Stimulated activated CD8-positive, alpha-beta memory T cell treated with anti-CD3 and anti-CD28 coated beads, Interleukin-15, amount 100 ng/mL, for 1 hour (primary cell): ENCODE measurements around the gene TBX15.
"Not testable (repeated sequence)": the region's sequence is repeated elsewhere in the genome, so short reads cannot be mapped to it uniquely, and the experiment has no call there.

Experiments
- DNase-seq: peaks from one replicate; pipeline ENCODE4 v3.0.0-alpha.2; 2020; ENCODE audit warnings: low read depth

The TBX15 gene

DNA sequence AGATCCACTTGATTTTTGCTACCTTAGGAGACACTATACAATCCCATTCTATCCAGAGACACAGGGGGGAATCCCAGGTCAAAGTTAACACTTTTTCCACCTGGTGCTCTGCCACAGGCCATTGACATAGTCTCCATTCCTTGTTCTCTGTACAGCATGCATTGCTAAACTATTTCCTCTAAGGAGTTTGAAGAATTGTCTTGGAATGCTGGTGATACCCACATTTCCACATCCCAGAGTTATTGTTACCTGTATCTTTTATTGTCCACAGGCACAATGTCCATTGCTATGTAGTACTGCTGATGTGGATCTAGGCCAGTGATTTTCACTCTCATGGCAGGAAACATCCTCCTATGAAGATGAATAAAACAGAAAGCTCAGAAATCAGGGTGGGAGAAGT lies 61.9 kb downstream of the TBX15 start:
- DNase-seq = no peak

DNA sequence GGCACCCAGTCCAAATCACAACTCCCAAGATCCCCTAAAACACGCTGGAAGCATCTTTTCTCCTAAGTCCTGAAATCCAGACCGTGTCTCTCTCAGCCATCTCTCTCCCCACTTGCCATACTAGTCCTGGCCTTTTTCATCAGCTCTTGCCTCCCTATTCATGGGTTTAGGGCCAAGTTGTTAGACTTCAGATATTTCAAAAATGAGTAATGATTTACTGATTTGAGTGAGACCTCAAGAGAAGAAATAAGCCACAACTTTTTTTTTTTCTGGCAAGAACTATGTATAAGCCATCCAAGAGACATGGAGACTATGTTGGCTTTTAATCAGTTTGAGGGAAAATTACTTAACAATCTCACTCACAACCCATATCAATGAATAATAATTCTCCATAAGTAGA lies 62.5 kb downstream of the TBX15 start:
- no peak for DNase-seq

DNA sequence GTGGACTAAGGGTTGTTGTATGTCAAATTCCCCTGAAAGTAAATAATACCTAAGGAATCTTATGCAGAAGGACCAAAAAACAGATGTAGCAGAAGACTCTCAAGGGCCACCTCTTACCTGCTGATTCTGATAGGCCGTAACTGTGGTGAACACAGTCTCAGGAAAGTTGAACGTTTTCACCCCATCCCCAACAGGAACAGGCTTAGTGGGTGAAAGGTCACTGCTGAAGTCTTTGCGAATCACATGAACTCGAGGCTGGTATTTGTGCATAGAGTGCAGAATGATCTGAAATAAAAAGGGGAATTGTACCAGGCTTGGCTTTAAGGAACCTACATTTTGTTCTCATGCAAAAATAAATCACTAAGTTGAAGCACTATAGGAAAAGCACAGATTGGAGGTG lies 64.8 kb downstream of the TBX15 start:
- no peak for DNase-seq

DNA sequence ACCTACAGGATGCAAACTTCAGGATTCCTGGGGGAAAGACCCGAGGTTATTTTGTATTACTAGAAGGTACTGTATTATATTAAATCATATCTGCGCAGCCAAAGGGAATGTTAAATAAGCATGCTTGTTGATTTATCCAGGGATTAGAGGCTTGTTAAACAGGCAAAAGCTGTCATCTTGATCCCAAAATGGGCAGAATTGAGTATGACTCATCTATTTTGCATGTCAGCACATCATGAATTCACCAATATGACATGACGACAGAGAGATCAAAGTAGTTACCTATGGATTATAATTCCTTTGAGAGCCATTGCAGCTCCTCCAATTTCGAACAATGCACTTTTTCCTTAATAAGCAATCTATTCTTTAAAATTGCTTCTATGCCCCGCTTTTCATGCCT lies 66.1 kb downstream of the TBX15 start:
- no peak for DNase-seq

DNA sequence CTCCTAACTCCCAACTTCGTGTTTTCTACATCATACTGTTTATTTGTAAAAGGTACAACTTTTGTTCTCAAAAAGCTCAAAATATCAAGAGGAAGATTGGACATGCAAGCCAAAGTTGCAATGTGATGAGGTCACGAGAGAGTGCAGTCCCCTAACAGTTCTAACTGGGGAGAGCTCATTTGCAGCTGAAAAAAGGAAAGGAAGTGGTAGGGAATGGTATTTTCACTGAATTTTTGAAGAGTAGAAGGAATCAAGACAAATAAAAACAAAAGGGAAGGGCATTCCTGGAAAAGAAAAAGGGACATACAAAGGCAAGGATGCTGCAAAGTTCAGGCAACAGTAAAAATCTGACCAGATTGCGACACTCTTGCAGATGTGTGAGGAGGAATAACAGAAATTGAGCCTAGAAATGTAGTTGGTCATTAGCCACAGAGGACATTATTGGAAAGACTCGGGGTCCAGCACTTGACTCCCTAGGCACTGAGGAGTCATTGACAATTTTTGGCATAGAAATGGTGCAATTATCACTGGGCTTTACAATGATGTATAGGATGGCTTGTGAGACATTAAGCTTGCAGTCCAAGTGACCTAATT lies 67.9 kb downstream of the TBX15 start:
- no peak for DNase-seq

DNA sequence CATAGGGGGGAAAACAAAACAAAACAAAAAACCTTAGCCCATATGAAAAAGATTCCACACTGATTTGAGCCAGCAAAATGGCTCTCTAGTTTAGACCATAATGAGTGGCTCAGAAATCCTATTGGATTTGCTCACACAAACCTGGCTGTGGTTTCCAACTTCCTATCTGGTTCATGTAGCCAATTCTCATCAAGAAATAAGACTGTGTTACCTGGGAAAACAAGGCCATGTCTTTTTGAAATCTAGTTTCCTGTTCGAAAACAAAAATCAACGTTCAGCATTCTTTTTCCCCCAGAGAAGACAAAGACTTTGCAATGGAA lies 69.2 kb downstream of the TBX15 start:
- DNase-seq = no peak

DNA sequence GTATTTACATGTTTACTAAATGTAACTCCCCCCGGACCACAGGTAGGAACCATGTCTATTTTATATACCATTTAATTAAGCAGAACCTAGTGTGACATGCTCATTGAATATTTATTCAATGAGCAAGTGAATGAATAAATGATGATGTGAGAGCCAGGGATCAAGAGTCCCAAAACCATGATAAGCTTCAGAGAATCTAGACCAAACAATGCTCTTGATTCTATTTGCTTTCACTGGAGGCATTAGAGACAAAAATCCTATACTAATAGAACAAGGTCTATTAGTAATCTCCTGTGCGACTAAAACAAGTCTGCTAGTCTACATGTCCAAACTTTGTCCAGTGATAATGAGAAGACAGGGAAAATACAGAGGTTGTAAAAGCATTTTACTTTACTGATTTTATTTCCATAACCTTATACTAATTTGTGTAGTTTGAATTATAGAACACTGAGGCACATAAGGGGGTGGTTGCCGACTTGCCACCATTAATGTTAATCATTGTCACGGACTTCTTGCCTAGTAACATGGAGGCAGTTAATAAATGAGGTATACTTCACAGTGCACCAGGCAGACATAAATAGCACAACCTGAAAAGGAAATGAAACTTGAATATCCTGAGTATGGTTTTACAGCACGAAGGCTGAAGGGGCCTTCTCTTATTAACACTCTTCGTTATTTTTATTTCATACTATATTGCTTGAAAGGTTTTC lies 69.8 kb downstream of the TBX15 start:
- no peak for DNase-seq

DNA sequence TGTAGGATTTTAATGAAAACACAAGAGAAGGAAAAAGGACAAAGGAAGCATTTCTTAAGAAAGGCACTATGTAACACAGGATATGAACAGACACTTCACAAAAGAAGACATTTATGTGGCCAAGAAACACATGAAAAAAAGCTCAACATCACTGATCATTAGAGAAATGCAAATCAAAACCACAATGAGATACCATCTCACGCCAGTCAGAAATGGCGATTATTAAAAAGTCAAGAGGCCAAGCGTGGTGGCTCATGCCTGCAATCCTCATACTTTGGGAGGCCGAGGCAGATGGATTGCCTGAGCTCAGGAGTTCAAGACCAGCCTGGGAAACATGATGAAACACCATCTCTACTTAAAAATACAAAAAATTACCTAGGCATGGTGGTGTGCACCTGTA lies 71.8 kb downstream of the TBX15 start:
- not testable (repeated sequence) for DNase-seq

DNA sequence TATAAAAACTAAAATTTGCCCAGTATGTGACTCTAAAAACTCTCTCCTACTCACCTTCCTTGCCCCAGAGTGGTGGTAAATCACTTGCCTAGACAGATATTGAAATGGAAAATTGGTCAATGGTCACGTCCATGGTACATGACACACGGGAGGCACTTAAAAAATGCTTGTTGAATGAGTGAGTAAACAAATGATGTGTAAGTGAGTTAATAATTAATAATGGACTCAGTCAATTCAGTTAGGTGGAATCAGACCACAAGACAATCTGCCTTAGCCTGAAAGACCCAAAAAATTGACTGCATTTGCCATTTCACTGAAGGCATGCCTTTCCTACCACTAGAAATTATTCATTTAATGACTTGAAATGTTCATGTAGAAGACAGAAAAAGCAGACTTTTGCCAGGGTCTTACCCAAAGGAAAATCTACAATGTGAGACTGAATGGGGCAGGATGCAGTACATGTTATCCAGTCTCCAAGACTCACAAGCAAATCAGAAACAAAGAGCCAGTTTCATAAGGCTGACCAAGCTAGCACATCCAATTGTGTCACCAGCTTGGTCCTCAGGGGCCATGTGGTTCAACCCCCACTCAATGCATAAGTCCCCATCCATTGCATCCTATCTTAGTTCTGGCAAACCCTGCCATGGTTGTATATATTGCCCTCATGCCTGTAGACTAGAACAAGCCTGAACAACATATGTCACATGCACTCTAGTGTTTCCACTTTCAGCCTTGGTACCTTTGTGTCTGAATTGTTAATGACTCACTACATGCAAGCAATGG lies 73.6 kb downstream of the TBX15 start:
- DNase-seq = no peak

DNA sequence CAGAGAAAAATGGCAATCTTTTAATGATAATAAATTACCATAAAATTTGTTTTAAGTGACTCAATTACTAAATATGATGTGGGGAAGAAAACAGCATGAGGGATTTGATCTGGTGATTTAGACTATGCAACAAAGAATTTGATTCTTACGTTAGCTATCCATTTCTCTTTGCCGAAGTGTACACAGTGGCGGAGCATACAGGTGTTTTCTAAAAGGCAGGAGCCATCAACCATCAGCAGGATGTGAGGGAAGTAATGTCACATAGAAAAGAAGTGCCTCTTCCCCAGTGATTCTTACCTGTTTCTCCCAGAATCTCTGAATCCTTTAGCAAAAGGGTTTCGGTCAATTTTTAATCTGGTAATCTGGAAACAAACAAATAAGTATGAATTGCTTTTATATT lies 74.3 kb downstream of the TBX15 start:
- DNase-seq = no peak

DNA sequence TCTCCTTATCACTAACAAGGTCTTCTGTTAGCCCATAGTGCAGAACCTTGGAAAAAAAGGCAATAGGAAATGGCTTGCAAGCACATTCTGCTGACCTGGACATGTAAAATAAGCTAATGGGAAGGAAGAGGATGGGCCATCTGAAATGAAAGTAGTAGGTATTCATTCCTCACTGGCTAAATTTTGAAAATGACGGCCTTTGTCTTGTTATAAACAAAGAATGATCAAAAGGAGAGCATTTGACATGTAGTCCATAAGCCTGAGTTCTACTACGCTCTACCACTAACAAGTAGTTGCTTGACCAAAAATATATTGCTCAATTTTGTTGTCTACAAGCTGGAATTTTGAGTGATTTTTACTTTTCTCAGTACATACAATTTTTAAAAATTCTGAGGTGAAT lies 75.6 kb downstream of the TBX15 start:
- no peak for DNase-seq

DNA sequence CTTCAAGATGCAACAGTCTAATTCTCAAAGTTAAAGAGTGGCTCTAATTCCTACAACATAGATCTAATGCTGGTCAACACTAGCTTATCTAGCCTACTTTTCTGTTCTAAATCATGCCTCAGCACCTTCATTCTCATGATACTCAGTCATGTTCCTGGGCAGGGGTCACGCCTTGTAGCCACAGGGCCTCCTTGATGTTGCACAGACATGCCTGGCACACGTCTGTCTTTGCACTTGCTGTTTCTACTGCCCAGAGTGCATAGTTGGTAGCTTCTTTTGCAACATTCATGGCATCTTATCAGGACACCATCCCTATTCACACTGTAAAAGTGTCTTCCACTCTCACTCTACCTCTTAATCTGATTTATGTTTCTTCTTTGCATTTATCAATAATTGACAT lies 76.6 kb downstream of the TBX15 start:
- no peak for DNase-seq

DNA sequence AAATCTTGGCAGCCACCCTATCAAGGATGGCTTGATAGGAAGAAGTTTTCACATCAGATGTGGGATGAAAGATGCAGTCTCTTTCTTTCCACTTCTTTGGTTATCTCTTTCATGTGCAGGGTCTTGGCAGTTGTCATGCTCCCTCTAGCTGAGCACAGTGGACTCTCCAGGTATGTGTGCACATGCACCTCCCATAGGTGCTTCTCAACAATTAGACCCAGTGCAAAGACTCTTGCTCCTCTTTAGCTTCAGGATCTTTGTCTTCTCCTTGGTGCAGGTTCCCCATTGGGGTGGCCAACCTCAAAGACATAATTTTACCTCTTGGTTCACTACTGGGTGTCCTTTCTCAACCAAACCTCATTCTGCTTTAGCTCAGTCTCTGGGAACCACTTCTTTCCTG lies 80.7 kb downstream of the TBX15 start:
- DNase-seq = no peak

DNA sequence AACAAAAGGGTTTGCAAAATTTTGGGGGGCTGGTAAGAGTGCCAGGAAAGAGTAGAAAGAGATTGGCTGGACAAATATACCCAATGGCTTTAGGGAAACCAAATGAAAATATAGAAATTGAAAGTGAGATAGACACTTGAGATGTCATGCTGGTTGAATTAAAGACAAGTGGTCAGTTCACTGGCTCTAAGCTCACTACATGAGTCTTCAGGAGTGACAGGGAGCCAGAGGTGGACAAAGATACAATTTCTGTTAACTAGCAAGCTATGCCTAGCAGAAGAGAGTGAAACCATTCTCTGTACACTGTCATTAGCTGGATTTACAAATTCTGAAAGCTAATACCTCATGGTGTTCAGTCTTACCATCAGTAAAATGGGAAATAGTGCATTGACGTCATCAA lies 82.5 kb downstream of the TBX15 start:
- no peak for DNase-seq

DNA sequence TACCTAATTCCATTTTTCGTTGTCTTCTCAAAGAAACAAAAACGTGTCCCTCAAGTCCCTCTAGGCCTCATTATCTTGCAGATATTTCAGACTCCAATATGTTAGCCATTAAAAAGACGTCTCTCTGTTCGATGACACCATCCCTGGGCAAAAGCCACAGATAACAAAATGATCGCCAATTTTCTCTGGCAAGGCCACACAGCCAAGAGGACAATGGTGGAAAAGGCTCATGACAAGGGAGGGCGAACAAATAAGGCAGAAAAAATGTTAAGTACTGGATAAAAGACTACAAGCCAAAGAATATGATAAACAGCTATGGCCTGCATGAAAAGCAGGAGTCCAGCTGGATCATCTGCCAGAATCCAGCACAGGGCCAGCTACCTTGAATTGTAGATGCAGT lies 82.9 kb downstream of the TBX15 start:
- DNase-seq = no peak

DNA sequence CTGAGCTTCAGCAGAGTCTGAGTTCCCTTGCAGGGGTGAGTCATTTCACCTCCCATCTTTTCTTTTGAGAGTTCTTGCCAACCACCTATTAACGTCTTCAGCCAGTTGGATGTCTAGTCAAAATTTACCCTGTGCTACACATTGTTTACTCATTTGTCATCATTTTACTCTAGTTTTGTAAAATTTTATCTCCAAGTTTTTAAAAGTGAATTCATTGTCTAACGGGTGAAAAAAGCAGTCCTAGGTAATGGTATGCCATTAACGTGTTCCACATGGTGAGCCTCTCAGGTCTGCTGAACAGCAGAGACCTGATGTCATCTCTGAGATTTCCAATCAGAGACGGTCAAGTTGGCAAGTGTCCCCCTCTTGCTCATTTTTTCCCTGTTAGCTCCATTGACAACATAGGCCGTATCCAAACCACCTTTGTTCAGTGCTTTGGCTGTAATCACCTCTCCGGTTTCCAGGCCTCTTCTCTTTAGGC lies 85.4 kb downstream of the TBX15 start:
- DNase-seq = no peak

DNA sequence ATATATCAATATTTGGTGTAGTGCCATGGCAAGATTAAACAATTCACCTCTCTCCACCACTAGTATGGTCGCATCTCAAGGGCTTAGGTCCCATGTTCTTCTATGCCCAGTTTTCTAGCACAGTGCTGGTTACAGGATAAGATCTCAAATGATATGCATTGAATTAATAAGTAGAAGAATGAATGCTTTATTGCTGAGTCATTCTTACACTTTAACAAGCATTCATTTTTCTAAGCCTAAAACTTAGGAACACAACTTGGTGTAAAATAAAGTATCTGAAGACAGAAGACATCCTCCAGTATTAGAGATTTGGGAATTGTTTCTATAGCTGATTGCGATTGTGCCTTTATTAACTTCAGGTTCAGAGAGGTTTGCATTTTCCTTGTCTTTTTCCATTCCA lies 85.8 kb downstream of the TBX15 start:
- DNase-seq = no peak

DNA sequence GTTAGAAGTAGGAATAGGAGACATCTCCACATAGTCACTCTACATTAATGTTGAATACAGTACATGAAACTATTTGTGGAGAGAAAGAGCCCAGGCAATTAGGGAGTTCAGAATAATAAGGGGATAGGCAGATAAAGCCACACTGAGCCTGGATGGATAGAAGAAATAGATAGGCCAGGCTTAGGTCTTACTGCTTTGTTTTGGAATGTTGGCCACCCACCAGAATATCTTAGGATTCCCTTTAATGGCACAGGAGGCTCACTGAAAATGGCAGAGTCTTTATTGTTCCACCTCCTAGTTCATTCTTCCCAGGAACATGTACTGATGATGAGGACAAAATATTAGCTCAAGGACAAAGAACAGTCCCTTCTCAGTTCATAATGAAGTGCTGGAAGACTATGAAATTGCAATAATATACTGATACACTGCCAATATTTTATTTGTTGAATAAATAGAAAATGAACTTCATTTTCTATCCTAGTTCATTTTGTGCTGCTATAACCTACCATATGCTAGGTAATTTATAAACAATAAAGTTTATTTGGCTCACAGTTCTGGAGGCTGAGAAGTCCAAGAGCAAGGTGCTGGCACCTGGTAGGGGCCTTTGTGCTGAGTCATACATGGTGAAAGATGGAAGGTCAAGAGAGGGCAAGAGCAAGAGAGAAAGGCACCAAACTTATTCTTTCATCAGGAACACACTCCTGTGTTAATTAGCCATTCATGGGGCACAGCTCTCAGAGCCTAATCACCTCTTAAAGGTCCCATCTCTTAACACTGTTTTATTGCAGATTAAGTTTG lies 87.3 kb downstream of the TBX15 start:
- DNase-seq = no peak

DNA sequence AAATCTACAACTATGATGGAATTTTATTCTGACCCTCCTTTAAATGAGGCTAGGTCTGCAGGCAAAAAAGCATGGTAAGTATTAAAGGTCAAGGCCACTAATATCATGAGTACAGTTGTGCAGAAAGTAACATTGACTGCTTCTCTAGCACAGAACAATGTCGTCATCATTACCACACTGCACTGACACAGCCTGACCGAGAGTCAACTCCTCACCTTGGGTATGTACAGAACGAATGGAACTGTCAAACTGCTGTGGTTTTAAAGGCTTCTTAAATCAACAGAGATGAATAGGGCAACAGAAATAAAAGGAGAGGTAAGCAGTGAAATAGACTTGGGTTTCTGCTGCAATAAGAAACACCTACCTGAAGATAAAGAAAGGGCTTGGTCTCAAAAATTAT lies 88.8 kb downstream of the TBX15 start:
- DNase-seq = no peak

DNA sequence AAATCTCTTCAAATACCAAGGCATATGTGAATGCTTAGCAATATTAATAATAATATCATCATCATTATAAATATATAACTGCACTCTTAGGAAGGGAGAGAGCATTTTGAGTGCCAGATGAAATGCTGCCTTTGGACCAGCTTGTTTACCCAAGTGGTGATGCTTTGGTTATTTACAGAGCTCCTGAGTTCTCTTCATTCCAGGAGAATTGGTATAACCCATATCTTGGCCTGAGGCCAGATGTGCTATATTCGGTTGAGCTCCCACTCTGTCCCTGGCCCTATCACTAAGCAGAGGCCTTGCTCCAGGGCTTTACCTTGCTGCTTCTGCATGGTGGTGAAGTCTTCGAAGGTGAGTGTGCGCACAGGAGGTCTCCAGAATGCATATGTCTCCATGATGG lies 89.4 kb downstream of the TBX15 start:
- no peak for DNase-seq

DNA sequence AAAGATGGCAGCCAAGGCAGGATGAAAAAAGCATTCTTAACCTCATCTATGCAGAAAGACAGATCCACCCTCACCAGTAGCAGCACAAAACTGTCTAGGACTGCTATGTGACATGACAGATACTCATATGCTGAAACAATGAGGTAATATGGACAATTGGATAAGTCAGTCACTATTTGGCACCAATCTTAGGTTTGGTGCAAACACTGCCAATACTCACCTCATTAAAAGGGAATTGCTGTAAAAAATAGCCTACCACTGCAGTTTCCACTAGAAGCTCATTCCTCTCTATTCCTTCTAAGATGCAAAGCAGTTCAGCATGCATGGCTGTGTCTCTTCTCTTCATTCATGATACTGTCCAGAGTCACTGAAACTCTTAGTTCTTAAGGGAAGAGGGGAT lies 91.7 kb downstream of the TBX15 start:
- DNase-seq = no peak

DNA sequence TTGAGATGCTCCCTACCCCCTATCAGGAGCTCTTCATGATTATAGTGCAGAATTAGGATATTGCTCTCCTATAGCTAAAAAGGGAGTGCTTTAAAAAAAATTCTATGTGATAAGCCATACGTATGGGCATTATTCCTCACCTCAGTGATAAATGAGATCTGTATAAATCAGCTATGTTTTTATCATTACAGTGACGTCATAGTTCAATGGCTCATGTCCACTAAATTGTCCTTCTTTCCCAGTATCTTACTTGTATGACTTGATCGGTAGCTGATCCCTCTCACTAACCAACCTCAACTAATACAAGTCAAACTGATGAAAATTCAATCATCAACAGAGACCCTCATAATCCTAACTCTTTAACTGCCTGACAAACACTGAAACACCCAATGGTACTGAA lies 93.3 kb downstream of the TBX15 start:
- DNase-seq = no peak
